NCI-H524 treated with DMSO at 0.1 percent for 48 hours (cell line): ENCODE results near the gene GNAO1.

ENCODE experiments used
- DNase-seq: peaks from one replicate; lab custom pipeline; 2025; lab: John Stamatoyannopoulos, UW

GNAO1 gene

GRCh38 chr16:56198006-56198754, 6.9 kb downstream of the GNAO1 start:
- no peak for DNase-seq

DNA sequence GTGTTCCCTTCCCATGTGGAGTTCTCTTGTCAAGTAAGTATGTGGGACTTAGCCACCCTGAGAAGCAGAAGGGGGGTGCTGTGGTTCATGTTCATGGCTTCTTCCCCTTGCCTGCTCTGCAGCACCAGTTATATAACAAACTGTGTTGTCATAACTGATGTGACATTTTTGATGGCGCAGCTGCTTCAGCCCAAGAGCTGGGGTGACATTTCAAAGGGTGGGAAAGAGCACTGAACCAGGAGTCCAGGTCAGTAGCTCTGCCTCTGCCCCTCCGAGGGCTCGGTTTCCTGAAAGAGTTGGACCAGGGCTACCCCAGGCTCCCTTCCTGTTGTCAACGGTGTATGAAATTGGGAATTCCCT, 7.4 kb downstream of the GNAO1 start:
- no peak for DNase-seq

DNA sequence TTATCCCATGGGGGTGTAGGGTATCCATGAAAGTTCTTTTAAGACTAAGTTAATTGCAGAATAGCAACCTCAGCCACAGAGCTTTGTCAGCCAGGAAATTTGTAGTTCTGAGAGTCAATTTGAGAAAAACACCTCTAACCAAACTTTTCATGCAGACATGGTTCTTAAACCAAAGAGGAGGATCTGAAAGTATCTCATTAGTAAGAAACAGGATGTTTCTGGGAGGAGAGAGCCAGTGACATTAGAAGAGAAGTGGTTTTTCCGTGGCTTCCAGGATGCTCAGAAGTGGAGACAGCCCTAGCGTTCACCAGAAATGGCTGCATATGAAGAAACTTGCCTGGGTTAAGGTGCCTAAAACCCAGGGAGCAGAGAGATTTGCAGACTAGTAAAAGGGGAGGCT, 7.9 kb downstream of the GNAO1 start:
- no peak for DNase-seq

GRCh38 chr16:56201030-56201429, 9.7 kb downstream of the GNAO1 start:
- no peak for DNase-seq

DNA sequence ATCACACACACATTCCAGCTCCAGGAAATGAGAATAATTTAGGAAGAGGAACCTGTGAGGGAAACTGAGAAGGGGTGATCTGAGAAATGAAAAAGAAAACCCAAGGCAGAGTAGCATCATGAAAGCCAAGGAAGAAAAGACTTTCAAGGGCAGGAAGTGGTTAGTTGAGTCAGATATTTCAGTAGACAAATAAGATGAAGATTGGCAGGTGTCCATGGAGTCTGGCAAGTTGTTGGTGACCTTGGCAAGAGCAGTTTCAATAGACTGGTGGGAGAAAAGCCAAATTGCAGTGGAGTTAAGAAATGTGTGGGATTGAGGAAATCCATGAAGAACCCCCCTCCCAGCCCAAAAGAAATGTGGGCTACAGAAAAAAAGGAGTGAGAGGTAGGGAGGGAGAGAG, 10.7 kb downstream of the GNAO1 start:
- DNase-seq, result no peak

- DNase-seq, result no peak
These were observed 11.8 kb downstream of the GNAO1 start for GRCh38 chr16:56203052-56203451.

GRCh38 chr16:56204816-56205215, 13.5 kb downstream of the GNAO1 start:
- no peak for DNase-seq

DNA sequence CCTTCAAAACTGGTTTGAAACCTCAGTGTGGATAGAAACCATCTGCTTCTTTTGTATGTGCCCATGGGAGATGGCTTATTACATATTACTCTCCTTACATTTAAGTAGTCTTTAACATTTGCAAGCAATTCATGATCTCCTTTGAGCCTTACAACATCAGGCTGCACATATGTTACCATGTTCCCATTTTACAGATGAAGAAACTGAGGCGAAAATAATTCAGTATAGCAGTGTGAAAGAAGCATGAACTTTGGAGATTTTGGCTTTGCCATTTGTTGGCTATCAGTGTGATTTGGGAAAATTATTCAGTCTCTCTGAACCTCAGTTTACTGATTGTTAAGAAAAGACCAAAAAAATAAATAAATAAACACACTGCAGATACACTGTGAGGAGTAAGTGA, 15.7 kb downstream of the GNAO1 start:
- no peak for DNase-seq

DNA sequence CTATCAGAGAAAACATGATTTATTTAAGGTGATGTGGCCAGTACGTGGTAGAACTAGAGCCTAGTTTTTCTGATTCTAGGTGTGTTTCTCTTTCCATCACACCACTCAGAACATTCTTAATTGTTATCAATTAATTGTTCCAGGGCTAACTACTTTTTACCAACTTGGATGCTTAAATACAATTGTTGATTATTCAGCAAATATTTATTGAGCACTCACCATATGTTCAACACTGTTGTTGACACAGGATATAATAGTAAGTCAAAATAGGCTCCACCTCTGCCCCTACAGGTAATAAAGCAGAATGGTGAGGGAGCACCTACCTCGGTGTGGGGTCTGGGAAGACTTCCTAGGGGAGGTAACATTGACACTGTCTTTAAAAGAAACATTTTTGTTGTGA, 16.1 kb downstream of the GNAO1 start:
- no peak for DNase-seq

GRCh38 chr16:56211435-56211981, 20.2 kb downstream of the GNAO1 start:
- DNase-seq, result no peak

GRCh38 chr16:56212144-56212543, 20.9 kb downstream of the GNAO1 start:
- no peak for DNase-seq

- no peak for DNase-seq
These were observed 30.7 kb downstream of the GNAO1 start for GRCh38 chr16:56221995-56222394.

DNA sequence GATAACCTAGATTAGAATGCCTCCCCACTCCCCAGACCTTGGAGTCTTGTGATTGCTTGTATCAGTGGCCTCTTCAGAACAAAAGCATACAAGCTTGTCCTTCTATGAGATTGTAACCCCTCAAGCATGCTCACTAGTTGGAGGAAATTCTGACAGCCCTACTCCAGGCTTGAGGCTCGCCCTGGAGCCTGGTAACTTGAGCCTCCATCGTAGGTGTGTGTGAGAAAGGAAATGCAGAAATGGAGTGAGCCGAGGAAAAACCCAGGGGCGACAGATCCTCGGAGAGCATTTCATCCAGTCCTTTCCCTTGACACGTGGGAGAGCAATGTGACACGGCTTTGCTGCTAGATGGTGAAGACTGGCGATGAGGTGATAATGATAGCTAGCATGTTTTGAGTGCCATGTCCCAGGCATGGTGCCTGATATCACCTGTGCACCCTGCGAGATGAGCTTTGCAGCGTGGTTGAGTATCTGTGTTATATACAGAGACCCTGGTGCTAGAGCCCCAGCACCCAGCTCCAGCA, 31.2 kb downstream of the GNAO1 start:
- DNase-seq, result no peak

DNA sequence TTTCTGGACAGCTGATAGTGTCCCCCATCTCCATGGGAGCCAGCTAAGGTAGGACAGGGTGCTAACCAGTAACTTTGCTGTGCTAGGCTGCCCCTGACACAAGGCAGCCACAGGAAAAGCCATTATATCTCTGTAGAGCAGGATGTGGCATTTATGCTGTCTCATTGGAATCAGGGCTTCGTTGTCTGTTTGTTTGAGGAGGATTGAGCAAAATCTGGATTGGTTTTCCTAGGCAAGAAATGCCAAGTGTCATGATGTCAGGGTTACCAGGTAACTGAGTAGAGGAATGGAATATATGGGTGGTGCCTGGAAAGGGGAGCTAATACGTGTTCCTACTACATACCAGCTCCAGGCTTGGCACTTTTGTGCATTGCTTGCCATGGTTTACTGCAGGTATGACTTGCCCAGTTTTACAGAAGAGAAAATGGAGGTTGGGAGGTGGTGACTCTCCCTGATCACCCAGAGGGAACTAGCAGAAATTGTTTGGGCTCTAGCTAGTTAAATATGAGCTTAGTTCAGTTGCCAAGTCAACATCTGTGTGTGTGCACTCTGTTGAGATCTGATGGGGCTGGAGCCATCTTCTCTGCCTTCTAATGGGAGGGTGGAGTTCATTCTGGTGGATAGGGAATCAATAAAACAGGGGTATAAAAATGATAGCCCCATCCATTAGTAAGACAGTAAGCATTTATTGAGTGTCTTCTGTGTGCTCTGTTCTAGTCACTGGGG, 33.9 kb downstream of the GNAO1 start:
- DNase-seq, result no peak

DNA sequence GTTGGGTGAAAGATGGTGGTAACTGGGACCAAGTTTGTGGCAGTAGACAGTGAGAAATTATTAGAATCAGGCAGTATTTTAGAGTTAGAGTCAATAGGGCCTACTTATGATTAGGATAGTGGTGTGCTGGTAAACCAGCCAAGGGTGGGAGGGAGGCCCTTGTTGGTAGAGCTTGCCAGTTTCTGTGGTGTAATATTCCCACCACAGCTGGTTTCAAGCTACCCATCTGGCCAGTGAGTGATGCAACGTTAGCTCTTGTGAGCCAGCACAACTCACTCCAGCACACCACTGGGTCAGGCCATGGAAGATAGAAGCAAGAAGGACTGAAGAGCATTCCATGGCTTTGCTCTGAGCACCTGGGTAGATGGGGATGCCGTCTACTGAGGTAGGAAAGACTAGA, 34.9 kb downstream of the GNAO1 start:
- DNase-seq, result no peak

GRCh38 chr16:56226845-56227525, 35.7 kb downstream of the GNAO1 start:
- DNase-seq, result no peak

GRCh38 chr16:56227936-56228335, 36.6 kb downstream of the GNAO1 start:
- no peak for DNase-seq

- DNase-seq, result no peak
These were observed 37.2 kb downstream of the GNAO1 start for GRCh38 chr16:56228476-56228875.

DNA sequence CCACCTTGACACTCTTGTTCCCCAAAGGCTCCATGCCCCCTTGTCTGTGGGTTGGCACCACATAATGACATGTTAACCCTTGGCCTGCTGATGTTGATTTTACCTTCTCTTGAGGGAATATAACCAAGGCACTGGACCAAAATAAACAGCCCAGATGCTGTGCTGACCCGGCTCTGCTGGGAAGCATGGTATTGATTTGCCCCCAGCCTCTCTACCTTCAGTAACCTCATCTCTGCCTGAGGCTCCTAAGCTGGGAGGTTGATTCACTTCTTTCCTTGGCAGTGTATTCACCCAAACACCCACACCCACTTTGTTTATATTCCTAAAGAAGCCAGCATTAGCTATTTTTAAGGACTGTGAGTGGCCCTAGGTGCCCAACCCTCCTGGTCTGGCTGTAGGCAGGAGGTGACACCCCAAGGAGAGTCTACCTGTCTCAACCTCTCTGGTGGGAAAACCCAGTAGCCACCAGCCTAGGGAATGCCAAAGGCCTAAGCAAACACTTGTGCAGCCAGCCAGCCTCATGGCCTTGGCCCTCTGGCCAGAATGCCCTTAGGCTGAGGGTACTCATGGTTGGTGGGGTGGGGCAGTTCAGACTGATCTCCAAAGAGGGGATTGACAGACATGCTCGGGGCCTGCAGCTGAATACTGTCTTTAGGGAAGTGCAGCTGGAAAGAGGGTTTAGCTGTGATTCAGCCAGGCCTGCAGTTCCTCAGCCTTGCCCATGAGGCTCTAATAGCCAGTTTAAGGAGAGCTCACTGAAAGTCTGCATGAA, 42.7 kb downstream of the GNAO1 start:
- DNase-seq, result no peak

GRCh38 chr16:56234737-56235136, 43.4 kb downstream of the GNAO1 start:
- no peak for DNase-seq

- DNase-seq, result no peak
These were observed 46.2 kb downstream of the GNAO1 start for GRCh38 chr16:56237451-56237930.

- DNase-seq, result no peak
These were observed 46.9 kb downstream of the GNAO1 start for GRCh38 chr16:56238188-56238587.
